DMS79 treated with DMSO at 0.1 percent for 48 hours (cell line): Measurements from ENCODE around the gene CLINT1.

Experiments used
- DNase-seq: peaks from one replicate; lab custom pipeline; 2025; lab: John Stamatoyannopoulos, UW

Gene CLINT1

GRCh38 chr5:157820593-157821252, 38.2 kb downstream of the CLINT1 start:
- DNase-seq, result no peak

GRCh38 chr5:157819502-157820115, 39.3 kb downstream of the CLINT1 start:
- DNase-seq, result no peak

- no peak for DNase-seq
Observed at GRCh38 chr5:157818368-157818767, 40.6 kb downstream of the CLINT1 start.

- DNase-seq, result no peak
Observed at GRCh38 chr5:157817928-157818327, 41.0 kb downstream of the CLINT1 start.

- no peak for DNase-seq
Observed at GRCh38 chr5:157817387-157817702, 41.6 kb downstream of the CLINT1 start.

GRCh38 chr5:157816682-157817386, 42.1 kb downstream of the CLINT1 start:
- peak; percentile 13 for DNase-seq

GRCh38 chr5:157812086-157812485, 46.9 kb downstream of the CLINT1 start:
- no peak for DNase-seq

GRCh38 chr5:157808043-157808442, 50.9 kb downstream of the CLINT1 start:
- no peak for DNase-seq

GRCh38 chr5:157802736-157803135, 56.2 kb downstream of the CLINT1 start:
- DNase-seq, result no peak

GRCh38 chr5:157800137-157800536, 58.8 kb downstream of the CLINT1 start:
- no peak for DNase-seq

- DNase-seq, result no peak
Observed at GRCh38 chr5:157799578-157799977, 59.4 kb downstream of the CLINT1 start.

- no peak for DNase-seq
Observed at GRCh38 chr5:157793301-157793700, 65.6 kb downstream of the CLINT1 start.

- peak; percentile 53 for DNase-seq
Observed at GRCh38 chr5:157785801-157786200, 73.1 kb downstream of the CLINT1 start.

GRCh38 chr5:157779221-157779620, 79.7 kb downstream of the CLINT1 start:
- no peak for DNase-seq

- DNase-seq, result peak; percentile 81
Observed at GRCh38 chr5:157778121-157778805, 80.7 kb downstream of the CLINT1 start.

GRCh38 chr5:157772127-157772526, 86.8 kb downstream of the CLINT1 start:
- DNase-seq, result peak; percentile 4

GRCh38 chr5:157770665-157771064, 88.3 kb downstream of the CLINT1 start:
- DNase-seq, result no peak

- no peak for DNase-seq
Observed at GRCh38 chr5:157767689-157768088, 91.3 kb downstream of the CLINT1 start.

GRCh38 chr5:157766902-157767301, 92.0 kb downstream of the CLINT1 start:
- DNase-seq, result no peak

GRCh38 chr5:157766442-157766841, 92.5 kb downstream of the CLINT1 start:
- no peak for DNase-seq

- no peak for DNase-seq
Observed at GRCh38 chr5:157764531-157764930, 94.4 kb downstream of the CLINT1 start.

- peak; percentile 77 for DNase-seq
Observed at GRCh38 chr5:157761690-157762621, 97.0 kb downstream of the CLINT1 start.
